LHCN-M2 (cell line): ENCODE measurements around the gene FGD3. TPM values are rescaled to one million over a fixed set of nuclear protein-coding genes. Genes with fewer than 3 reads are reported as not detected.
A peak's percentile ranks its signal among the peaks of the same experiment; 100 is the strongest.
"Not testable (repeated sequence)": the region's sequence is repeated elsewhere in the genome, so short reads cannot be mapped to it uniquely, and the experiment has no call there.

ENCODE experiments used
- DNase-seq: peaks from one replicate; pipeline ENCODE4 v3.0.0-alpha.2; 2012; ENCODE audit warnings: low read depth
- polyA plus RNA-seq: library from polyadenylated mRNA; unstranded; fragments of >200 nt; gene quantifications from one replicate; pipeline ENCODE4 v1.2.1, GENCODE V29; 2012; ENCODE audit warnings: missing spikeins
- total RNA-seq: library from RNA; depleted of rRNA; stranded (reverse); fragments of >200 nt; gene quantifications from 2 replicates; pipeline ENCODE4 v1.2.3, GENCODE V29; 2014; rRNA removed

The FGD3 gene
- total RNA-seq: not detected in 2 replicates
- polyA plus RNA-seq: not detected

GRCh38 chr9:92947268-92948037 is at the start of gene FGD3:
Gene FGD3 (plus strand): TSS chr9:92947523. CDS start chr9:92976257, 28,734 bp downstream.
- no peak for DNase-seq

GRCh38 chr9:92905137-92905536 is 42.2 kb upstream of the FGD3 start:
- not testable (repeated sequence) for DNase-seq

- DNase-seq: no peak
These were observed 35.5 kb upstream of the FGD3 start for GRCh38 chr9:92911511-92912475.

GRCh38 chr9:92917176-92917800 is 30.0 kb upstream of the FGD3 start:
- no peak for DNase-seq

- no peak for DNase-seq
These were observed 26.9 kb upstream of the FGD3 start for GRCh38 chr9:92920437-92920836.

GRCh38 chr9:92931606-92932005 is 15.7 kb upstream of the FGD3 start:
- no peak for DNase-seq

GRCh38 chr9:92934321-92934720 is 13.0 kb upstream of the FGD3 start:
- no peak for DNase-seq

GRCh38 chr9:92938025-92938424 is 9.3 kb upstream of the FGD3 start:
- no peak for DNase-seq

GRCh38 chr9:92941861-92942260 is 5.5 kb upstream of the FGD3 start:
- no peak for DNase-seq

- peak; percentile 56 for DNase-seq
These were observed 4.4 kb upstream of the FGD3 start for GRCh38 chr9:92942688-92943616.

GRCh38 chr9:92944921-92945320 is 2.4 kb upstream of the FGD3 start:
- no peak for DNase-seq

GRCh38 chr9:92945796-92946195 is 1.5 kb upstream of the FGD3 start:
- DNase-seq: no peak

GRCh38 chr9:92948038-92948534 is 763 bp downstream of the FGD3 start:
- no peak for DNase-seq

- DNase-seq: no peak
These were observed 1.3 kb downstream of the FGD3 start for GRCh38 chr9:92948632-92949031.

- no peak for DNase-seq
These were observed 2.1 kb downstream of the FGD3 start for GRCh38 chr9:92949266-92949982.

- no peak for DNase-seq
These were observed 3.1 kb downstream of the FGD3 start for GRCh38 chr9:92950359-92950955.

GRCh38 chr9:92952906-92953610 is 5.7 kb downstream of the FGD3 start:
- DNase-seq: no peak

- peak; percentile 14 for DNase-seq
These were observed 6.9 kb downstream of the FGD3 start for GRCh38 chr9:92954049-92954861.
